ENCODE measurements around the gene C1QTNF3.
A peak's percentile ranks its signal among the peaks of the same experiment; 100 is the strongest.
"Not testable (repeated sequence)": the region's sequence is repeated elsewhere in the genome, so short reads cannot be mapped to it uniquely, and the experiment has no call there.

The C1QTNF3 gene

DNA sequence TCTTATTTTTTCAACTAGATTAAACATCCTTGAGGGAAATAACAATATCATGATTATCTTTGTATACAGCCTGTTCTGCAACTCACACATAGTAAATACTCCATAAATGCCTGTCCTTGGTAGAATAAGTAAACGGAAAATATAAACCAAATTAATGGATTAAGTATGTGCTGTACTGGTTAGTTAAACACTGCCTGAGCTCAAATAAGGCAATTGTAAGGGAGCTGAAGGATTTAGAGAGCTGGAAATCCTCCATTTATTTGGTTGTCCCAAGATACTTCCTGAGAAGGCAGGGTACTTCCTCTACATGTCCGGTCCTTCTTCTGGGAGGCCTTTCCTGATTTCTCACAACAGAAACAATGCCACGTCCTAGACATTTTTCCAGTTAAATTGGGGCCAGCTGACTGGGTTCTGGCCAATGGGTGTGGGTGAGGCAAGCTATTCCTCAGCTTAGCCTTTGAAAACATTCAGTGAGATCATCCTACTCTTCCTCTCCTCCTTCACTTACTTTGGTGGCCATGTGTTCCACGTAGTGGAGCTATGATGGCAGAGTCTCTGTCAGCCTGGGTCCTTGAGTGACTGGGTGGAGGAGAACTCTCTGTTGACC lies 8.5 kb upstream of the C1QTNF3 start:
- ATAC-seq (no peak), DNase-seq (no peak)

DNA sequence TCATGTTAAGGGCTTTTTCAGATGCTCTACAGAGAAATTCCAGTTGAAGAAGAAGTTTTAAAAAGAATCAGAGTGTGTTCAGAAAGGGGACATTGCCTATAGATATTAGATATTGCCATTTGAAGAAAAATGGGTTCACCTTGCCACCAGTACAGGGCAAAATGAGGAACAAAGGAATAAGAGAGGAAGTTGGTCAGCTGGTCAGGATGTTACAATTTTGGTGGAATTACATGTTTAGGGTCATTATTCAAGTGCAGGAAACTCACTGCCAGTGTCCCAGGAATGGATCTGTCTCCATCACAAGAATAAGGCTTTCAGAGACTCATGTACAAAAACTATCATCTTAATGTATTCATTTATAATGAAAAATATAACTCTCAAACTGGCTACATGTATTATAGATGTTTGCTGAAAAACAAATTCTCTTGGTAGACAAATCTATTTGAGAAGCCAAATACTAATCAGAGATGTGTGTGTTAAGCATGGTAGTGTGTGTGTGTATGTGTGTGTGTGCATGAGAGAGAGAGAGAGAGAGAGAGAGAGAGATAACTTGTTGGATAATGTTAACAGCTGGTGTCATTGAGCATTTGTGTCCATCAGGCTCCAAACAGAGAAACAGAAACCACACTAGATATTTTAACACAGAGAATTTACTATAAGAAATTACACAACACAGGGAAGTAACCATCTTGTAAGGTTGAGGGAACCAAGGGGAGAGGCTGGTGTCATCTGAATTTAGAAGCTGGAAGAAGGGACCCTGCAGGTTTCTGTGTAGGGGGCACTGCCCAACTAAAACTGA lies 5.0 kb upstream of the C1QTNF3 start:
- ATAC-seq (no peak), DNase-seq (no peak)

DNA sequence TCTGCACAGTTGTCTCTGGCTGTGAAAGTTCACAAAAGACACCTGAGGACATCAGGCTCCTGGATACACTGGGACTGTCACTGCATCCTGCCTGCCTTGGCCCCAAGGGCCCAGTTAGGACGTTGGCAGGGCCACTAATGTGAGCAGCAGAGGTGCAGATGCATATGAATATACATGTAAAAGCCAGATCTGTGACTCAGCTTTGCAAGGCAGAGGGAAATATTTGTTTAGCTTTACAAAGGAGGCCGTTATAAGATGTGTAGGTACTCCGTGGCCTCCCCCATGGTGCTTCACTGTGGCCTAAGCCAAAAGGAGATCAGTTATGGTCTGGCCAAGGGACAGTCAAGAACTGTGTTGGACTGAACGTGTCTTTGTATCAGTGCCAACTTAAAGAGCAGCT lies 4.1 kb upstream of the C1QTNF3 start:
- ATAC-seq (no peak), DNase-seq (no peak)

DNA sequence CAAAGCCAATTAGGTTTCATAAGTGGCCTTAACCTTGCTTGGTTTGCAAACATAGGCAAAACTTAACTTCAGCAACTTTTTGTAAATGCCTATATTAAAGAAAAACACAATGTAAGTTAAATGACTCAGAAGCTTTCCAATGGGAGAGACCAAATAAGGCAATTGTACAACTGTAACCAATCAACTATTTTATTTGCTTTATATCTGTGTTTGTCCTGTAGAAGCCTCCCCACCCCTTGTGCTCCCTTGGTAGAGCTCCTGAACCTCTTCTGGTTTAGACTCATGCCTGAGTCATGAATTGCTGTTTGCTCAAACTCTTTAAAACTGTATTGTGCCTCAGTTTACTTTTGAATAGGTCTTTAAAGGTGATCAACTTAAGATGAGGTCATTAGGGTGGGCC lies 3.0 kb upstream of the C1QTNF3 start:
- ATAC-seq = no peak
- no peak for DNase-seq

DNA sequence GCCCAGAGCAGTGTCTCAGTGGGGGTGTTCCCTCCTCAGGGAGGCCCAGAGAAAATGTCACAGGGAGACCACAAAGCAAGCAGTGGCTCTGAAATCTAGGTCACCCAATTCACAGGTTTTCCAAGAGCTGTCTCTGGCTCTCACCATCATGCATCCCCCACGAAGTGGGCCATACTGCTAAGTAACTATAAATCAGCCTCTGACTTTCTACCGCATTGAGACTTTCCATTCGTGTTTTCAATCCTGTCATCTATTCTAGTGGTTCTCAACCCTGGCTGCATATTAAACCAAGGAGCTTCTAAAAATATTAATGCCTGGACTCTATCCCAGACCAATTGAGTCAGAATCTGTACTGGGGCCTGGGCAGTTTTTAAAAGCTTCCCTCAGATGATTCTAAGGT lies 2.0 kb upstream of the C1QTNF3 start:
- DNase-seq (peak; percentile 9), ATAC-seq (no peak)

DNA sequence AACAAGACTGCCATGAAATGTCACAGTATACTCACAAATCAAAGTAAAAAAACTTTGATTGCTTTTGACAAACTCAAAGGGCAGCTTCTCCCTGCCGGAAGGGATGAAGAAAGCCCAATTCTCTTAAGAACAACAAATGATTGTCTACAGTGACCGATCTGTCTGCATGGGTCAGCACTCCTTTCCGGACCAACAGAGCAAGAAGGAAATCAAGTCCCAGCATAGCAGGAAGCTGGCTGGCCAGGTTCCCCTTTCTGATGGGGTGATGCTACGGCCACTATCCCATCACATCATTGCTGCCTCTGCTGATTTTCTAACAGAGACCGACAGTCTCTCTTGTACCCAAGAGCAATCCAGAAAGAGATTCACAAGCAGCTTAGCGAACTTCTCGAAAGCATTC lies 692 bp downstream of the C1QTNF3 start:
- DNase-seq (no peak), ATAC-seq (no peak)

DNA sequence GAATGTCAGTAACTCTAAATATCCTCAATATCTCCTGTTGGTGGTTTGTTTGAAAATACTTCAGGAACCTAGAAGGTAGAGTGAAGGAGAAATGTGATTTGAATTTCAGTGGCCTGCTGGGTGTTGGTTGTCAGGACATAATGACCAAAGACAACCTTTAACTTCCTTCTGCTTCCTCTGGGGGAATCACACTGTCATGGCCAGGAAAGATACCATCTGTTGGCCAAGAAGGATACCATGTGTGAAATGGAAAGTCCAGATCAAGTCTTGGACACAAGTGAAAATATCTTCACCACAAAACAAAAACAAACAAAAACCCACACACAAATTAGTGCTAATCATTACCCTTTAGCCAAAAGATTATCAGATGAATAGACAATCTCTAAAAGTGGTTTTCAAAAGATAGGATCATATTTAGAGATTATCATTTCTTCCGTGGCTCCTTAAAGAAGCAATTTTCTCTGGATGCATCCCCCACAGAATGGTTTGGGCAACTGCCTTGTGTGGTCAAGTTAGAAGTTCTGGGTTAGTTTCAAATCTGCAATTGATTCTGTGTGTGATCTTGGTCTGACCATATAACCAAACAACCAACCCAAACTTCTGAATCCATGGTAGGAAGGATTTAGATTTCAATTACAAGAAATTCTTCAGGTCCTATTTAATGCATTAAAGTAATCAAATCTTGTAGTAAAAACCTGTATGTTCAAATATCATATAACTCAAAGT lies 1.6 kb downstream of the C1QTNF3 start:
- no peak for ATAC-seq
- DNase-seq = no peak

DNA sequence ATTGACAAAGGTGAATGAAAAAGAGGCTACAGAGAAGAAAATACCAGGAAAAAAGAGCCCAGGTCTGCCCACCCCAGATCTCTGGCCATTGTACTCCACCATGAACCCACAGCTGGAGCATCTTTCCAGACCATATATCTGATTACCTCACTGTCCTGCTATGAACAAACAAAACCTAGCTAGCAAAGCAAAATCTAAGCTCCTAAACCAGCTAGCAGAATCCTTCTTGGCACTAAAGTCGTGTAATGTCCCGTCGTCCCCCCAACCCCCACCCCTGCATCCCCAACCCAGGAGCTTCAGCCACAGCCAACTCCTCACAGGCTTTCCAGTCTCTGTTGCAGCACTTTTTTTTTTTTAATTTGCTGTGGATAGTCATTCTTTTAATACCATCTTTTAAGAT lies 2.5 kb downstream of the C1QTNF3 start:
- ATAC-seq (no peak), DNase-seq (no peak)

DNA sequence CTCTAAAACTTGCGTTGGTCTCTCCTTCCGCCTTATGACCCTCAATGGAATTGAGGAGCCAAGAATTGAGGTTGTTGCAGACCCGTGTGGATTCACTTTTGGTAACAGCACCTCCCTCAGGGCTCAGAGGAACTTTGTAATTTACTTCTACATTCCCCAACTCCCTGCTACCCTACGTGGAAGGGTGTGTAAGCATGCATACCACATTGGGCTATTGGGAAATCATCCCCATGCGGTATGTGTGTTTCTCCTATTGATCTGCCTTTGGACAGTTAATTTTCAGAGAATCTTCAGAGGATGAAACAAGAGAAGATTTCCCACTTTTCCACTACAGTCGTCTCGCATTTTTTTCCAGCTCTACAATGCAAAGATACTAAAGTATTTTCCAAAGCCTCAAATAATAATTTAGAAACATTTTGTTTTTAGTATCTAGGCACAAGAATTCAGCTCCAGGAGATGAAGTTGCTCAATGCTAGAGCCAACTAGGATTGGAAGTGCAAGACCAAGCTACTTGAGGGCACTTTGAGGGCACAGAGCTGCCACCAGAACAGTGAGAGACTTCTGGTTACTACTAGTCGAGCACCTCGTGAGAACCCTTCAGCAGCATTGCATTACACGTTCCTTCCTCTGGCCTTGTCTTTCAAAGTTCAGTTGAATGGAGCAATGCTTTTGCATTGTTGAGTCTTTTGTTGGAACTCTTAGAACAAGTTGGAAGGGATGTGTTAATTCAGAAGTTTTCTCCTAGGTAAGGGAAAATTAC lies 3.4 kb downstream of the C1QTNF3 start:
- DNase-seq (no peak), ATAC-seq (no peak)

DNA sequence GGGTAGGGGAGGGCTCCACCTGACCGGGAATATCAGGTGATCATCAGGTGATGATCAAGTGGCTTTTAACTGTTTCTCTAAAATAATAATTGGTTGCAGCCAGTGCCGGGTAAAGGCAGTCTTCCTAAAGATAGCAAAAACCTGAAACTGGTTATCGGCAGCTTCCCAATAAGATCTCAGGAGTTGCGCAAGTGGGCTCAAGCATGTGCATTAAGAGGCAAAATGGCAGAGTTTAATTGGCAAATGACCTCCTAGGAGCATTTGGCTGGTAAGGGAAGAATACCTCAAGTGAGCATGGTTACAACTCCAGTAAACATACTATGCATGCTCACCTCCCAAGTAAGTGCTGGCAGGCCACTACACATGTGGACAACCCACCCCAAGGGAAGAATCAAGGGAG lies 4.2 kb downstream of the C1QTNF3 start:
- ATAC-seq = no peak
- DNase-seq = no peak

DNA sequence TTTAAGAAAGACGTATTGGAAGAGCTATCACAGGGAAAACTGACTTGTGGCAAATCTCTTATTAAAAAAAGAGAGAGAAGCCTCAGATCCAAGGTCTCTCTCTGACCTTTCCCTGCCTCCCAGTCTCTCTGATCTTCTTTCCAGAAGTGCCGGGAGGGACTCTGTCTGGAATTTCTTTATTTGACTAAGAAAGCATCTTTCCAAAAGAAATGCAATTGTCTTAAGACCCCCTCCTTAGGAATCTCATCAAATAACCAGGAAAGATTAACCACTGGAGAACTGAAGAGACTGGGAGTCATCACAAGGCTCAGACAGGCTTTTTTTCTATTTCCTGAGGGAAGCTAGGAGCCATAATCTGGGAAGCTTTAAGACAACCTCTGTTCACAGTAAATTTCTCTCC lies 4.6 kb downstream of the C1QTNF3 start:
- no peak for ATAC-seq
- DNase-seq = no peak

DNA sequence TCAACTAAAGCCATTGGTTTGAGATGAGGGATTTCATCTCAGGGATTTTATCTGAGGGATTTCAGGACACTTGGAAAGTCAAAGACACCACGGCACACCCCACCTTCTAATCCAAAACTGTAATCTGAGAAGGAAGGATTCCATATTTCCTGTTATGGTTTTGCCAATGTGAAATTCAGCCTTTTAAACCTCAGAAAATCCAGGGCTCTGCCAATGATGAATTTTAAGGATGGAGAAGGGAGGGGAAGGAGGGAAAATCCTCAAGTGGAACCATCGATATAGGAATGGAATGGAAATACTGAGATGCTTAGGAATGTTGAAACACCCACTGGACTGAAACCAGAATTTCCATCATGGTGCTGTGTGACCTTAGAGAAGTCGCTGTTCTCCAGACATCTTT lies 5.3 kb downstream of the C1QTNF3 start:
- no peak for ATAC-seq
- DNase-seq = no peak

DNA sequence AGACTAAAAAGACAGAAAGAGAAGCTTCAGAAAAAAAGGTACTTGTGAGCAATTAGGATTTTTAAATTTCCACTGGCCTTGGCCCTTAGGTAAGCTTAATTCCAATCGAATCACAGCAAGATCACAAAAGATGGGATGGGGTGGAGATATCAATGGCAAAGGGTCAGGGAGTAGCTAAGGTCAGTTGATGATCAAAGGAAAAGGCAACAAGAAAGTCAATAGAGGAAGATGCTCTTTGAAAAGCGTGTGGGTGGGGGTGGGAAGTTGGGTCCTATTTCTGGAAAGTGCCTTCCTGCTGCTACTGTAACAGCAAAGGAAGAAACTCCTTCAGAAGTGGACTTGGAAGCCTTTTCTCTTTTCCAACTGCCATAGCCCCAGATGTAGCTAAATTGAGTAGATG lies 7.3 kb downstream of the C1QTNF3 start:
- DNase-seq (no peak), ATAC-seq (no peak)

DNA sequence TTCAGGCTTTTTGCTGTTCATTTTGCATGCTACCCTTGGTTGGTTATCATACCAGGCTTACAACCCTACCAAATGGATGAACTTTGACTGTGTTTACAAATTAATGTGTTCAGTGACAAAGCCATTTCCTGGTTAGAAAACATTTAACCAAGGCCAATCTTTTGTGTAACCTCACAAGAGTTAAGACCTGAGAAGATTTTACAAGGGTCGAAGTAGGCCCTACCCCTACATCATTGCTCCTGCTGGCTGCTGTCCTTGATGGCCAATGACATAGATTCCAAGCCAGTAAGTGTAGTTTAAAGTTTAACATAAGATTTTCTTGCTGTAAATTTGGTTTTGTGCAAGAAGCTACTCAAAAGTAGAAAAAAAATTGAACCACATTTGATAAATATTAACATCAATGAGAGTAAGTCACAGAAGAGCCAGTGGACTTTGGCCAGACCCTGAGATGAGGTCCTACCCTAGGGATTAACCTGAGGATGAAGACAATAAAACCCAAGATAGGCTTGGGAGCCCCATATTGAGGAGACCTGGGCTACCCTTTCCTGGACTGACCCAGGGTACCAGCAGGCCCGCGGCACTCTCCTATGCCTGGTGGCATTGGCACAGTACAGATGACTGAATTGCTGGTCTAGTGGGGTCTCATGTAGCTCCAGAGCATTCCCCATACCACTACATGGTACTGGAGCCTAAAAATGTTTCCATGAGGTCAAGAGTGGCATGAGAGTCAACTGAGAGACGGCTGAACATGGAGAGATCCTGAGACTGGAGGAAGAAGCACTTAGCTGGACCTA lies 8.3 kb downstream of the C1QTNF3 start:
- no peak for DNase-seq
- no peak for ATAC-seq

DNA sequence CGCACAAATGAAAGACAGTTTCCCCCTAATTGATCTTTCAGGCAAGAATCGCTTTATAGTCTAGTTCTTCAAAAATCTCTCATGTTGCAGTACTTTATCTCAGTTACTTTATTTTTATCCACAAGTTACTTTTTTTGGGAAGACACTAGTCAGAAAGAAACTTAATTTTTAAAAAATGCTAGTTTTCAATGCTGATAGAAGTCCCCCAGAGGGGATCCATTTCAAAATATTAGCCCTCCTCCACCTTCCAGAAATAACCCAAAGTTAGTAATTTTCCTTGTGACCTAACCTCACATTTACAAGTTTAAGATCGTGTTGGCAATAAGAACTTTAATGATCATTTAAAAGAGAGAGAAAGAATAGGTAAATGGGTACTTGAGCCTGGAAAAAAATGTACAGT lies 11.0 kb downstream of the C1QTNF3 start:
- ATAC-seq = no peak
- no peak for DNase-seq

DNA sequence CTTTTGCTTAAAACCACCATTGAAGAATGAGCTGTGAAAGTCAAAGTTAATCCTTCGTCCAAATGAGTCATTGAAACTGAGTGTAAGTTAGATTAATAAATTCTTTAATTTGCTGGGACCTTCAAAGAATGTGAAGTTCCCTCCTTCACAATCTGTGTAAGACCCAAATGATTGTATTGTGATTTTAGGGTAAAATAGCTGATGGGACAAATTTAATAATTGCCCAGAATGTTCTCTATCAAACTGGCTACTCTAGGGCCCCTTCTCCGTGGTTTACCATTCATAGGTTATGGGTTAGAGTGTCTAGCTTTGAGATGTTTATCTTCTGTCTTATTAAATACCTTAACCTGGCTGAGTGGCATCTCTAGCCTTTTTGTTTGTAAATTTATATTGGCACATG lies 11.9 kb downstream of the C1QTNF3 start:
- no peak for ATAC-seq
- DNase-seq = no peak

DNA sequence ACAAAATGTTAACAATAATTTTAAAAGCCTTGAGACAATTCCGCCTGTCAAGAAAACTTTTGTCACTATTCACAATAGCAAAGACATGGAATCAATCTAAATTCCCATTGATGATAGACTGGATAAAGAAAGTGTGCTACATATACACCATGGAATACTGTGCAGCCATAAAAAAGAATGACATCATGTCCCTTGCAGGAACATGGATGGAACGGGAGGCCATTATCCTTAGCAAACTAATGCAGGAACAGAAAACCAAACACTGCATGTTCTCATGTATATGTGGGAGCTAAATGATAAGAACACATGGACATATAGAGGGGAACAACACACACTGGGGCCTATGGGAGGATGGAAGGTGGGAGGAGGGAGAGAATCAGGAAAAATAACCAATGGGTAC lies 12.4 kb downstream of the C1QTNF3 start:
- ATAC-seq, DNase-seq: not testable (repeated sequence)

DNA sequence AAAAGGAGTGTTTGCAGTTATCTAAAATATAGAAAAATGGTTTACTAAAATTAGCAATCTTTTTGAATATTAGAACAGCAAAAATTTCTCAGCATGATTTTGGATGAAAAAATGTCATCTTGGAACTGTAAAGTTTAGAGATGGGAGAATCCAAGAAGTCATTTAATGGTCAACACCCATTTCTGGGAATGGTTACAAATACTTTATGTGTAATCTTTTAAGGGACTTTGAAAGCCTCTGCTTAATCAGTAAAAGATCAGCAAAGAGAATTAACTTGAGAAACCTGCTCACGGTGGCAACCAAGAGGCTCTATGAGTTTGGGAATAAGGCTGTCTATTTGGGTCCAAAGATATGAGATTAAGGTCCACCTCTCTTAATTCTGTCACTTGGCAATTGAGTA lies 13.0 kb downstream of the C1QTNF3 start:
- ATAC-seq = no peak
- no peak for DNase-seq

DNA sequence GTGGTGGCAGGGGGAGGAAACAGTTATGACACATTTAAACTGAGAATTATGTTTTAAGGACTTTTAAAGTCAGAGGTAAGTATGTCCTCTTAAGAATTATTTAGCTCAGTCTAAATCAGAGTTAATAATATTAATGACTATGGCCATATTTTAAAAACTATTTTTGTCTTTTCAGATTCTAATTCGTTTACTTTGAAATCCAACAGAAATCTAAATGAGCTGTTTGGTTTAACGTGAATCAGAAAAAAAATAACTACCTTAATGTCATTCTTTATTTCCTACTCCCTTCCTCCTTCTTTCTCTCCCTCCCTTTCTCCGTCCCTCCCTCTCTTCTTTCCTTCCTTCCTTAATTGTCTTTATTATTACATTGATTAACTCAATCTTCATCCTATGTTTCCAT lies 14.7 kb downstream of the C1QTNF3 start:
- no peak for DNase-seq
- no peak for ATAC-seq

DNA sequence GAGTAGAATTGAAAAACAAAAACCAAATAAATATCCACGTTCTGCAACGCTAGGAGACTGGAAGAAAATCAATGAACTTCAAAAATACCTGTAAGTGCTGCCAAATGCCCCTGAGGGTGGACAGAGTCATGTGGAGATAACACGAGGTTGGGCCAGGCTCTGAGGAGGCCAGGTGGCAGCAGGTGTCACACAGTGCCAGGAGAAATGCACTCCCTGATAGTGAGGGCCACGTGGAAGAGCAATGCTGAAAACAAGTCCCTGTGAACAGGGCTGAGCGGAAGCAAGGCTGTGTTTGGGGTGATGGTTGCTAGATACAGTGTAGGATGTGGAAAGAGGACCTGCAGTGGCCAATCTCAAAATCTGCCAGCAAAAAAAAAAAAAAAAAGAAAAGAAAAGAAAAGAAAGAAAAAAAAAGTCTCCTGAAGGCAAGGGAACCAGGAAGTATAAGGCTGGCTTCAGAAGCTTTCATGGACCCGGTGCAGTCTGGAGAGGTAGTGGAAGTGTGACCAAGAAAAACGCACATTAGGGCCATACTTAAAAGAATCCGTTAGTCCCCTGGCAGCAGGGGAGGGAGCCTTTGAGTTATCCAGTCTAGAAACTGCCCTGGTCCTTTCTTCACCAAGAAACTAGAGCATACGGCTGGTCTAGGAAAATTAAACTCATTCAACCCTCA lies 16.8 kb downstream of the C1QTNF3 start:
- DNase-seq (no peak), ATAC-seq (no peak)

DNA sequence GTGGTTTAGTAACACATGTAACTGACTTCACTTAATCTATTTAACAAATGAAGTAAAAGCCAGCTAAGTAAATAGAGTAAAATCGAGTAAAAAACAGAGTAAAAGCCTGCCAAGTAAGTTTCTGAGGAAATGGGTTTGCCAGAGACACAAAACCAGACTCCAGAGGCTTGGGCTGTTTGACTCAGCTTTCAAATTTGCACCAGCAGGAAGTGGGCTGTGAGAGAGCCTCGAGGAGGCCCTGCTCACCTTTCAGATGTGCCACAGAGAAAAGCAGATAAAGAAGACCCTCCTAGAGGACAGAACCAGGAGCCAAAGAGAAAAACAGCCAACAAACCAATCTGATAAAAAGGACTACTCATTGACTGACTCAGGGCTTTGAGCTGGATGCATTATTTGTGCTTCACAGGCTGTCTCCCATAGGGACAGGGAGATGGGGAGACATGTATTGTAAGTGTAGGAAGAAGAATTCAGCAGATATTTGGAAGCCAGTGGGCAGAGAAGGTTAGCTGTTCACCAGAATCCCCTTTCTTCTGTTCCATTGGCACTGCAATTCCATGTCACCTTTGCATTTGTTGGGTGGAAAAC lies 20.8 kb downstream of the C1QTNF3 start:
- peak; percentile 94 for ATAC-seq
- DNase-seq = peak; percentile 46
